Glutamatergic neuron (in vitro differentiated cells): ENCODE measurements around the gene NDST1. TPM values are rescaled to one million over a fixed set of nuclear protein-coding genes. Genes with fewer than 3 reads are reported as not detected.

Source experiments
- DNase-seq: peaks from one replicate; pipeline ENCODE4 v3.0.0; 2022
- H3K27ac Mint-ChIP-seq: one replicate; pipeline ENCODE4 v1.8.0; 2020; ENCODE audit warnings: mild to moderate bottlenecking, mixed read lengths, inconsistent platforms; ENCODE audit not compliant: unreplicated experiment
- H3K27me3 Mint-ChIP-seq: one replicate; pipeline ENCODE4 v1.8.0; 2020; ENCODE audit warnings: mild to moderate bottlenecking, moderate library complexity, mixed read lengths, inconsistent platforms; ENCODE audit not compliant: unreplicated experiment
- H3K36me3 Mint-ChIP-seq: one replicate; pipeline ENCODE4 v1.8.0; 2020; ENCODE audit warnings: mild to moderate bottlenecking, mixed read lengths, inconsistent platforms; ENCODE audit not compliant: unreplicated experiment
- H3K4me1 Mint-ChIP-seq: one replicate; pipeline ENCODE4 v1.8.0; 2020; ENCODE audit warnings: mild to moderate bottlenecking, low read depth, mixed read lengths, inconsistent platforms; ENCODE audit not compliant: unreplicated experiment
- H3K4me3 Mint-ChIP-seq: one replicate; pipeline ENCODE4 v1.8.0; 2020; ENCODE audit warnings: mild to moderate bottlenecking, mixed read lengths, inconsistent platforms; ENCODE audit not compliant: unreplicated experiment
- H3K9me3 Mint-ChIP-seq: one replicate; pipeline ENCODE4 v1.8.0; 2020; ENCODE audit warnings: mild to moderate bottlenecking, moderate library complexity, mixed read lengths, inconsistent platforms; ENCODE audit not compliant: unreplicated experiment
- CTCF ChIP-seq: fragments of 200-600 bp; sonication (generic); IDR thresholded peaks from one replicate; pipeline ENCODE4 v1.5.0; 2021; ENCODE audit not compliant: partially characterized antibody, unreplicated experiment
- total RNA-seq: library from RNA; stranded (reverse); fragmentation: NEBNext Ultra II Directional; extraction: Animal tissue kit (Norgen Biotek cat#: 25700); gene quantifications from one replicate; pipeline ENCODE4 v1.2.1, GENCODE V29; 2021; ENCODE audit not compliant: unreplicated experiment

The NDST1 gene
- total RNA-seq, 1 donor from 2014 or later = 160 TPM

GRCh38 chr5:150510460-150511263, 2.7 kb downstream of the NDST1 start:
- TF ChIP-seq CTCF = no peak
- Mint-ChIP-seq H3K36me3 (no peaks in the 10 kb centered on the region), H3K9me3 (peaks cover 11% of the 10 kb centered on the region), H3K27me3 (peaks cover 4% of the 10 kb centered on the region), H3K27ac (peak overlapping the region; percentile 45), H3K4me1 (peaks cover 55% of the 10 kb centered on the region), H3K4me3 (peak overlapping the region; percentile 41)
- no peak for DNase-seq

GRCh38 chr5:150511578-150512367, 3.8 kb downstream of the NDST1 start:
- Mint-ChIP-seq H3K27me3 (peaks cover 4% of the 10 kb centered on the region), H3K27ac (peak overlapping the region; percentile 48), H3K4me3 (no peak overlapping the region), H3K4me1 (peaks cover 56% of the 10 kb centered on the region), H3K36me3 (no peaks in the 10 kb centered on the region), H3K9me3 (peaks cover 11% of the 10 kb centered on the region)
- no peak for TF ChIP-seq CTCF
- no peak for DNase-seq

GRCh38 chr5:150512368-150512747, 4.4 kb downstream of the NDST1 start:
- peaks cover 4% of the 10 kb centered on the region for H3K27me3 Mint-ChIP-seq
- peaks cover 11% of the 10 kb centered on the region for H3K9me3 Mint-ChIP-seq
- peaks cover 57% of the 10 kb centered on the region for H3K4me1 Mint-ChIP-seq
- no peak for DNase-seq
- no peak for TF ChIP-seq CTCF
- no peak overlapping the region for H3K27ac Mint-ChIP-seq
- H3K36me3 Mint-ChIP-seq = no peaks in the 10 kb centered on the region
- peak overlapping the region; percentile 48 for H3K4me3 Mint-ChIP-seq

GRCh38 chr5:150513375-150514309, 5.7 kb downstream of the NDST1 start:
- peak; percentile 64 for TF ChIP-seq CTCF
- H3K9me3 Mint-ChIP-seq = peaks cover 11% of the 10 kb centered on the region
- H3K4me1 Mint-ChIP-seq = peaks cover 58% of the 10 kb centered on the region
- H3K27me3 Mint-ChIP-seq = peaks cover 4% of the 10 kb centered on the region
- no peak overlapping the region for H3K27ac Mint-ChIP-seq
- DNase-seq = peak; percentile 82
- no peak overlapping the region for H3K4me3 Mint-ChIP-seq
- no peaks in the 10 kb centered on the region for H3K36me3 Mint-ChIP-seq
